Erythroblast (primary cell): ENCODE data around the gene CCDC188.

ENCODE experiments used
- GATA1 ChIP-seq: IDR thresholded peaks from 2 replicates; pipeline ENCODE4 v1.6.1; 2011; ENCODE audit warnings: low read depth, mild to moderate bottlenecking, control low read depth, low read length, moderate library complexity
- POLR2A ChIP-seq: IDR thresholded peaks from 2 replicates; pipeline ENCODE4 v1.6.1; 2011; ENCODE audit warnings: mild to moderate bottlenecking, low read length

- no peak for TF ChIP-seq POLR2A
- TF ChIP-seq GATA1, result no peak
Observed at GRCh38 chr22:20180640-20181039, 29.8 kb upstream of the CCDC188 start.
